PC-3 (cell line): ENCODE measurements around the gene CHI3L2.

Experiments used
- CTCF ChIP-seq: fragments of 300-600 bp; sonication (generic); conservative IDR thresholded peaks from 2 replicates; pipeline ENCODE4 v1.5.1; 2017; ENCODE audit warnings: antibody characterized with exemption, low read depth, mild to moderate bottlenecking, low read length
- EZH2 ChIP-seq: fragments of 300-600 bp; sonication (generic); IDR thresholded peaks from one replicate; pipeline ENCODE4 v1.6.1; 2017; ENCODE audit warnings: antibody characterized with exemption, mild to moderate bottlenecking, low read length; ENCODE audit not compliant: unreplicated experiment

- no peak for TF ChIP-seq CTCF
- no peak for TF ChIP-seq EZH2
Measured at GRCh38 chr1:111211921-111212320, 15.6 kb upstream of the CHI3L2 start.
